A549 (cell line): ENCODE results near the gene ADNP2. TPM values are rescaled to one million over a fixed set of nuclear protein-coding genes. Genes with fewer than 3 reads are reported as not detected.

Experiments used
- ATAC-seq, 2 experiments: fragments of 200-7000 bp in 1 of 2; fragments of >200 bp in 1 of 2; cut with Nextera tagmentation in 1 of 2; cut with Tn5 transposase in 1 of 2; 3 replicates each; pipeline versions ENCODE4 v1.8.0 to v1.9.1; 2018 to 2020; ENCODE audit warnings: mild to moderate bottlenecking in 1 of 2, moderate library complexity in 1 of 2
- CTCF ChIA-PET: fragments of 300-600 bp; sonication (Branson Sonifier 250); formaldehyde crosslinking; extraction: SDS; loops from one replicate; lab custom pipeline; 2021; ENCODE audit warnings: antibody characterized with exemption, inconsistent platforms; lab: Yijun Ruan, JAX
- POLR2A ChIA-PET: fragments of 350-600 bp; formaldehyde crosslinking; extraction: SDS; loops from one replicate; lab custom pipeline; 2021; ENCODE audit warnings: antibody characterized with exemption, inconsistent platforms; lab: Yijun Ruan, JAX
- DNase-seq, 2 experiments: peaks; one replicate each; pipeline versions ENCODE4 v3.0.0 to v3.0.0-alpha.2; 2011 to 2016; ENCODE audit warnings: low read depth in 1 of 2, low spot score in 1 of 2
- FAIRE-seq: peaks from 2 replicates; lab custom pipeline; 2011; peaks lifted over from hg19 to GRCh38; lab: Jason Lieb, UNC
- H3K27ac ChIP-seq, 2 experiments: fragments of >200 bp; sonication (Bioruptor Twin); formaldehyde crosslinking; 3 replicates each; pipeline ENCODE4 v1.5.1; 2016 to 2017
- H3K4me1 ChIP-seq: fragments of >200 bp; sonication (Bioruptor Twin); formaldehyde crosslinking; 3 replicates; pipeline ENCODE4 v1.6.1; 2016
- H3K4me2 ChIP-seq: fragments of >200 bp; sonication (Bioruptor Twin); formaldehyde crosslinking; 3 replicates; pipeline ENCODE4 v1.6.1; 2016
- H3K4me3 ChIP-seq: fragments of >200 bp; sonication (Bioruptor Twin); formaldehyde crosslinking; 3 replicates; pipeline ENCODE4 v1.5.1; 2016
- H3K9me3 ChIP-seq: fragments of >200 bp; sonication (Bioruptor Twin); formaldehyde crosslinking; 3 replicates; pipeline ENCODE4 v1.6.1; 2016
- BHLHE40 ChIP-seq: IDR thresholded peaks from 2 replicates; pipeline ENCODE4 v1.6.1; 2012; ENCODE audit warnings: low read depth, low read length, inconsistent platforms
- CBX2 ChIP-seq: fragments of 200-600 bp; sonication (generic); IDR thresholded peaks from 2 replicates; pipeline ENCODE4 v1.6.1; 2016; ENCODE audit warnings: low read depth, mild to moderate bottlenecking, borderline replicate concordance
- CBX8 ChIP-seq: fragments of 200-600 bp; sonication (generic); IDR thresholded peaks from 2 replicates; pipeline ENCODE4 v1.6.1; 2016
- E2F6 ChIP-seq: IDR thresholded peaks from 2 replicates; pipeline ENCODE4 v1.6.1; 2012; ENCODE audit warnings: low read depth, borderline replicate concordance
- EHF ChIP-seq: fragments of 250-450 bp; sonication (Bioruptor Pico); IDR thresholded peaks from 2 replicates; pipeline ENCODE4 v1.5.0; 2020; ENCODE audit warnings: mild to moderate bottlenecking
- ELK1 ChIP-seq: fragments of 150-350 bp; IDR thresholded peaks from 2 replicates; pipeline ENCODE4 v1.6.1; 2014; ENCODE audit warnings: low read depth, mild to moderate bottlenecking, low read length
- EP300 ChIP-seq, 2 experiments: fragments of >200 bp; sonication (Bioruptor Twin); formaldehyde crosslinking; IDR thresholded peaks; 2 replicates in 1 of 2; 3 replicates in 1 of 2; pipeline ENCODE4 v1.6.1; 2016 to 2017
- ESRRA ChIP-seq: fragments of 150-350 bp; IDR thresholded peaks from 2 replicates; pipeline ENCODE4 v1.6.1; 2014; ENCODE audit warnings: mild to moderate bottlenecking, low read length, borderline replicate concordance
- HDAC2 ChIP-seq: fragments of 200-600 bp; sonication (generic); IDR thresholded peaks from 2 replicates; pipeline ENCODE4 v1.6.1; 2016
- HOXA7 ChIP-seq: fragments of 250-450 bp; sonication (Bioruptor Pico); IDR thresholded peaks from 2 replicates; pipeline ENCODE4 v1.5.0; 2020; ENCODE audit warnings: mild to moderate bottlenecking, moderate library complexity
- JUN ChIP-seq, 2 experiments: fragments of >200 bp; sonication (Bioruptor Twin); formaldehyde crosslinking; IDR thresholded peaks; 2 replicates in 1 of 2; 3 replicates in 1 of 2; pipeline ENCODE4 v1.6.1; 2016 to 2017
- MYC ChIP-seq: IDR thresholded peaks from 2 replicates; pipeline ENCODE4 v1.6.1; 2012; ENCODE audit warnings: mild to moderate bottlenecking, inconsistent platforms, low read length, improper control_type of control experiment, borderline replicate concordance
- NPAS2 ChIP-seq: fragments of 250-450 bp; sonication (Bioruptor Pico); IDR thresholded peaks from 2 replicates; pipeline ENCODE4 v1.8.0; 2022; ENCODE audit warnings: mild to moderate bottlenecking, moderate library complexity, borderline replicate concordance
- POLR2AphosphoS2 ChIP-seq: conservative IDR thresholded peaks from 2 replicates; pipeline ENCODE4 v1.6.1; 2012; ENCODE audit warnings: low read length, improper control_type of control experiment, inconsistent platforms
- RAD21 ChIP-seq, 2 experiments: fragments of >200 bp in 1 of 2; sonication (Bioruptor Twin) in 1 of 2; formaldehyde crosslinking in 1 of 2; IDR thresholded peaks in 1 of 2; conservative IDR thresholded peaks in 1 of 2; 2 replicates in 1 of 2; 3 replicates in 1 of 2; pipeline ENCODE4 v1.6.1; 2012 to 2018; ENCODE audit warnings: inconsistent platforms in 1 of 2
- RFX5 ChIP-seq: fragments of 450-650 bp; IDR thresholded peaks from 2 replicates; pipeline ENCODE4 v1.7.1; 2014; ENCODE audit warnings: antibody characterized with exemption, mild to moderate bottlenecking, moderate library complexity
- TFCP2L1 ChIP-seq: fragments of 250-450 bp; sonication (Bioruptor Pico); IDR thresholded peaks from 2 replicates; pipeline ENCODE4 v1.5.0; 2021; ENCODE audit warnings: mild to moderate bottlenecking
- ZC3H11A ChIP-seq: fragments of 450-650 bp; IDR thresholded peaks from 2 replicates; pipeline ENCODE4 v1.6.1; 2014; ENCODE audit warnings: antibody characterized with exemption, mild to moderate bottlenecking
- ZFP36 ChIP-seq: fragments of 450-650 bp; IDR thresholded peaks from 2 replicates; pipeline ENCODE4 v1.6.1; 2014; ENCODE audit warnings: borderline replicate concordance; ENCODE audit not compliant: partially characterized antibody
- WGBS: methylation state at CpG from one replicate; pipeline ENCODE4 v1.1.6; 2017; ENCODE audit errors: missing lambda C conversion rate; 5-methylcytosine and 5-hydroxymethylcytosine counted together
- polyA plus RNA-seq, 4 experiments: library from polyadenylated mRNA; depleted of rRNA in 3 of 4; stranded (reverse); fragments of >200 nt; fragmentation: RNase III in 1 of 4; extraction: RNeasy Plus Mini Kit Qiagen cat#74134 plus additional on column Dnase treatment in 1 of 4; gene quantifications; 2 replicates in 3 of 4; 3 replicates in 1 of 4; pipeline ENCODE4 v1.2.3, GENCODE V29; 2011 to 2017
- TF ChIP-seq, protein P1 (sequence below): fragments of >200 bp; sonication (Bioruptor Twin); formaldehyde crosslinking; IDR thresholded peaks from 3 replicates; pipeline ENCODE4 v1.5.1; 2016
- TF ChIP-seq, protein P2 (sequence below): fragments of 200-600 bp; sonication (generic); IDR thresholded peaks from 2 replicates; pipeline ENCODE4 v1.6.1; 2016; ENCODE audit warnings: antibody characterized with exemption, mild to moderate bottlenecking, moderate library complexity
- TF ChIP-seq, protein P3 (sequence below): IDR thresholded peaks from 2 replicates; pipeline ENCODE4 v1.6.1; 2012

ADNP2 gene
- polyA plus RNA-seq, 2 of the 4 experiments (the other 2 are of a cell fraction) = 9.8 to 9.9 TPM

- POLR2A ChIA-PET = no interaction called here
- H3K4me1 ChIP-seq = no peaks in the 10 kb centered on the region
- no peaks in the 10 kb centered on the region for H3K9me3 ChIP-seq
- no peak overlapping the region for H3K4me3 ChIP-seq
- ATAC-seq (no peak), FAIRE-seq (no peak), DNase-seq (no peak)
- WGBS = 64% methylated on average over 4 of the region's 4 CpGs
- CTCF ChIA-PET = interaction anchor here (2.7 kb wide), 1 partner anchor 8 kb away, joined by 11 read pairs; no protein-coding TSS in a partner anchor
- TF ChIP-seq MYC = no peak
- TF ChIP-seq E2F6 = no peak
- no peak for TF ChIP-seq ESRRA
- TF ChIP-seq ELK1 = no peak
- TF ChIP-seq TFCP2L1 = no peak
- no peak for TF ChIP-seq POLR2AphosphoS2
- no peak for TF ChIP-seq CBX8
- H3K4me2 ChIP-seq = no peak overlapping the region
- no peak overlapping the region for H3K27ac ChIP-seq
These were observed 63.0 kb downstream of the ADNP2 start for GRCh38 chr18:80172056-80172455.

DNA sequence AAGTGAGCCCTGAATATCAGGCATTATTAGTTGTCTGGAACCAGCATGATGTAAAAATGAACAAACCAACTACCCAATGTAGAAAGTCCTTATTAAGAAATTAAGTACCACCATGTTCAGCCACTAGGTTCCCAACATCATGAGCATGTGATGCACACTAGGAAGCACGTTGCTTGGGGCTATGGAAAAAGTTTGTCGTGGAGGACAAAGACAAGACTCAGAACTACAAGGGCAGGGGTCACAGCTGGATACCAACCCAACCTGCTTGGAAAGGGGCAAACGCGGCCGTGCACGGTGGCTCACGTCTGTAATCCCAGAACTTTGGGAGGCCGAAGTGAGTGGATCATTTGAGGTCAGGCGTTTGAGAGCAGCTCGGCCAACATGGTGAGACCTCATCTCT lies 64.0 kb downstream of the ADNP2 start:
- POLR2A ChIA-PET = no interaction called here
- TF ChIP-seq BHLHE40 (no peak), EHF (CRISPR knock-in tag) (no peak), ELK1 (no peak), HDAC2 (no peak), ZC3H11A (no peak), CBX2 (no peak), HOXA7 (no peak), JUN (IDR thresholded peaks at IDR 0.05) (no peak), EP300 (IDR thresholded peaks at IDR 0.05) (no peak), ZFP36 (no peak), NPAS2 (CRISPR knock-in tag) (no peak), RFX5 (no peak), RAD21 (conservative IDR thresholded peaks at IDR 0.05 in 1 of 2, IDR thresholded peaks at IDR 0.05 in 1 of 2) (no peak)
- TF ChIP-seq, protein P1, sequence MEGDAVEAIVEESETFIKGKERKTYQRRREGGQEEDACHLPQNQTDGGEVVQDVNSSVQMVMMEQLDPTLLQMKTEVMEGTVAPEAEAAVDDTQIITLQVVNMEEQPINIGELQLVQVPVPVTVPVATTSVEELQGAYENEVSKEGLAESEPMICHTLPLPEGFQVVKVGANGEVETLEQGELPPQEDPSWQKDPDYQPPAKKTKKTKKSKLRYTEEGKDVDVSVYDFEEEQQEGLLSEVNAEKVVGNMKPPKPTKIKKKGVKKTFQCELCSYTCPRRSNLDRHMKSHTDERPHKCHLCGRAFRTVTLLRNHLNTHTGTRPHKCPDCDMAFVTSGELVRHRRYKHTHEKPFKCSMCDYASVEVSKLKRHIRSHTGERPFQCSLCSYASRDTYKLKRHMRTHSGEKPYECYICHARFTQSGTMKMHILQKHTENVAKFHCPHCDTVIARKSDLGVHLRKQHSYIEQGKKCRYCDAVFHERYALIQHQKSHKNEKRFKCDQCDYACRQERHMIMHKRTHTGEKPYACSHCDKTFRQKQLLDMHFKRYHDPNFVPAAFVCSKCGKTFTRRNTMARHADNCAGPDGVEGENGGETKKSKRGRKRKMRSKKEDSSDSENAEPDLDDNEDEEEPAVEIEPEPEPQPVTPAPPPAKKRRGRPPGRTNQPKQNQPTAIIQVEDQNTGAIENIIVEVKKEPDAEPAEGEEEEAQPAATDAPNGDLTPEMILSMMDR = no peak
- TF ChIP-seq, protein P2, sequence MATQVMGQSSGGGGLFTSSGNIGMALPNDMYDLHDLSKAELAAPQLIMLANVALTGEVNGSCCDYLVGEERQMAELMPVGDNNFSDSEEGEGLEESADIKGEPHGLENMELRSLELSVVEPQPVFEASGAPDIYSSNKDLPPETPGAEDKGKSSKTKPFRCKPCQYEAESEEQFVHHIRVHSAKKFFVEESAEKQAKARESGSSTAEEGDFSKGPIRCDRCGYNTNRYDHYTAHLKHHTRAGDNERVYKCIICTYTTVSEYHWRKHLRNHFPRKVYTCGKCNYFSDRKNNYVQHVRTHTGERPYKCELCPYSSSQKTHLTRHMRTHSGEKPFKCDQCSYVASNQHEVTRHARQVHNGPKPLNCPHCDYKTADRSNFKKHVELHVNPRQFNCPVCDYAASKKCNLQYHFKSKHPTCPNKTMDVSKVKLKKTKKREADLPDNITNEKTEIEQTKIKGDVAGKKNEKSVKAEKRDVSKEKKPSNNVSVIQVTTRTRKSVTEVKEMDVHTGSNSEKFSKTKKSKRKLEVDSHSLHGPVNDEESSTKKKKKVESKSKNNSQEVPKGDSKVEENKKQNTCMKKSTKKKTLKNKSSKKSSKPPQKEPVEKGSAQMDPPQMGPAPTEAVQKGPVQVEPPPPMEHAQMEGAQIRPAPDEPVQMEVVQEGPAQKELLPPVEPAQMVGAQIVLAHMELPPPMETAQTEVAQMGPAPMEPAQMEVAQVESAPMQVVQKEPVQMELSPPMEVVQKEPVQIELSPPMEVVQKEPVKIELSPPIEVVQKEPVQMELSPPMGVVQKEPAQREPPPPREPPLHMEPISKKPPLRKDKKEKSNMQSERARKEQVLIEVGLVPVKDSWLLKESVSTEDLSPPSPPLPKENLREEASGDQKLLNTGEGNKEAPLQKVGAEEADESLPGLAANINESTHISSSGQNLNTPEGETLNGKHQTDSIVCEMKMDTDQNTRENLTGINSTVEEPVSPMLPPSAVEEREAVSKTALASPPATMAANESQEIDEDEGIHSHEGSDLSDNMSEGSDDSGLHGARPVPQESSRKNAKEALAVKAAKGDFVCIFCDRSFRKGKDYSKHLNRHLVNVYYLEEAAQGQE = no peak
- TF ChIP-seq, protein P3, sequence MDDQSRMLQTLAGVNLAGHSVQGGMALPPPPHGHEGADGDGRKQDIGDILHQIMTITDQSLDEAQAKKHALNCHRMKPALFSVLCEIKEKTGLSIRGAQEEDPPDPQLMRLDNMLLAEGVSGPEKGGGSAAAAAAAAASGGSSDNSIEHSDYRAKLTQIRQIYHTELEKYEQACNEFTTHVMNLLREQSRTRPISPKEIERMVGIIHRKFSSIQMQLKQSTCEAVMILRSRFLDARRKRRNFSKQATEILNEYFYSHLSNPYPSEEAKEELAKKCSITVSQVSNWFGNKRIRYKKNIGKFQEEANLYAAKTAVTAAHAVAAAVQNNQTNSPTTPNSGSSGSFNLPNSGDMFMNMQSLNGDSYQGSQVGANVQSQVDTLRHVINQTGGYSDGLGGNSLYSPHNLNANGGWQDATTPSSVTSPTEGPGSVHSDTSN = no peak
- no peak for FAIRE-seq

More for the DNA sequence above, 64.0 kb downstream of the ADNP2 start:
- WGBS = 69% methylated on average over 7 of the region's 10 CpGs
- Histone ChIP-seq H3K4me2 (no peak overlapping the region), H3K4me3 (no peak overlapping the region), H3K4me1 (no peaks in the 10 kb centered on the region), H3K27ac (no peak overlapping the region), H3K9me3 (no peaks in the 10 kb centered on the region)
- no peak for DNase-seq
- ATAC-seq = no peak
- CTCF ChIA-PET = no interaction called here
